OCI-LY7 (cell line): ENCODE results near the gene ERC1.

Experiments used
- EZH2phosphoT487 ChIP-seq: fragments of 200-600 bp; sonication (generic); IDR thresholded peaks from 2 replicates; pipeline ENCODE4 v1.6.1; 2018; ENCODE audit warnings: low read depth, borderline replicate concordance, mild to moderate bottlenecking, mixed run types, antibody characterized with exemption, low read length, moderate library complexity, mixed read lengths
- TF ChIP-seq, protein P1 (sequence below): fragments of 200-600 bp; sonication (generic); conservative IDR thresholded peaks from 2 replicates; pipeline ENCODE4 v1.5.1; 2014; ENCODE audit warnings: mild to moderate bottlenecking, antibody characterized with exemption, low read length, moderate library complexity, mixed read lengths

DNA sequence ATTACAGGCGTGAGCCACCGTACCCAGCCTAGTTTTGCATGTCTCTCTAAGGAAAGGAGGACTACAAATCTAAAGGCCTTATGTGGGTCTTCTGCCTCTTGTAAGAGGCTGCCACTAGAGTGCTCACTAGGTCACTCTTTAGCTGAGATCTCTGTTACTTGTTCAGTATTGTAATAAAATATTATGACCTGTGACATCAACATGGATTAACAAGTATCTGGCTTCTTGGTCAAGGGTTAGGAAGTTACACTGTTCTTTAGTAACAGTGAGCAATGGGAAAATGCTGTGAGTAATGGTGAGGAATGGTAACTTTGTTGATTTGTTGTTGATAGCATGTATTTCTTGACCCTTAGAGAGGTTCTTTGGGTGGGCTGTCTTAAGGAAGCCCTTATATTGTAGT, 50.5 kb downstream of the ERC1 start:
- TF ChIP-seq, protein P1, sequence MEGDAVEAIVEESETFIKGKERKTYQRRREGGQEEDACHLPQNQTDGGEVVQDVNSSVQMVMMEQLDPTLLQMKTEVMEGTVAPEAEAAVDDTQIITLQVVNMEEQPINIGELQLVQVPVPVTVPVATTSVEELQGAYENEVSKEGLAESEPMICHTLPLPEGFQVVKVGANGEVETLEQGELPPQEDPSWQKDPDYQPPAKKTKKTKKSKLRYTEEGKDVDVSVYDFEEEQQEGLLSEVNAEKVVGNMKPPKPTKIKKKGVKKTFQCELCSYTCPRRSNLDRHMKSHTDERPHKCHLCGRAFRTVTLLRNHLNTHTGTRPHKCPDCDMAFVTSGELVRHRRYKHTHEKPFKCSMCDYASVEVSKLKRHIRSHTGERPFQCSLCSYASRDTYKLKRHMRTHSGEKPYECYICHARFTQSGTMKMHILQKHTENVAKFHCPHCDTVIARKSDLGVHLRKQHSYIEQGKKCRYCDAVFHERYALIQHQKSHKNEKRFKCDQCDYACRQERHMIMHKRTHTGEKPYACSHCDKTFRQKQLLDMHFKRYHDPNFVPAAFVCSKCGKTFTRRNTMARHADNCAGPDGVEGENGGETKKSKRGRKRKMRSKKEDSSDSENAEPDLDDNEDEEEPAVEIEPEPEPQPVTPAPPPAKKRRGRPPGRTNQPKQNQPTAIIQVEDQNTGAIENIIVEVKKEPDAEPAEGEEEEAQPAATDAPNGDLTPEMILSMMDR = no peak
- TF ChIP-seq EZH2phosphoT487 = no peak
